ENCODE measurements around the gene MALSU1.

DNA sequence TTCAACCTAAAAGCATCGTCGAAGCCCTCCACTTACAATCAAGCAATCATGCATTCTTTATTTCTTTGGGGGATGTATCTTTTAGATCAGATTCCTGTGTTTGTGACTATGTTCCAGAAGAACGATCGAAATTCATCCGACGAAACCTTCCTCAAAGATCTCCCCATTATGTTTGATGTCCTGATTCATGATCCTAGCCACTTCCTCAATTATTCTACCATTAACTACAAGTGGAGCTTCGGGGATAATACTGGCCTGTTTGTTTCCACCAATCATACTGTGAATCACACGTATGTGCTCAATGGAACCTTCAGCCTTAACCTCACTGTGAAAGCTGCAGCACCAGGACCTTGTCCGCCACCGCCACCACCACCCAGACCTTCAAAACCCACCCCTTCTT lies 38.8 kb upstream of the MALSU1 start:
- TF ChIP-seq EZH2 (IDR thresholded peaks at IDR 0.05; ENCODE audit: borderline replicate concordance, low read length): no peak
- TF ChIP-seq, protein P1, sequence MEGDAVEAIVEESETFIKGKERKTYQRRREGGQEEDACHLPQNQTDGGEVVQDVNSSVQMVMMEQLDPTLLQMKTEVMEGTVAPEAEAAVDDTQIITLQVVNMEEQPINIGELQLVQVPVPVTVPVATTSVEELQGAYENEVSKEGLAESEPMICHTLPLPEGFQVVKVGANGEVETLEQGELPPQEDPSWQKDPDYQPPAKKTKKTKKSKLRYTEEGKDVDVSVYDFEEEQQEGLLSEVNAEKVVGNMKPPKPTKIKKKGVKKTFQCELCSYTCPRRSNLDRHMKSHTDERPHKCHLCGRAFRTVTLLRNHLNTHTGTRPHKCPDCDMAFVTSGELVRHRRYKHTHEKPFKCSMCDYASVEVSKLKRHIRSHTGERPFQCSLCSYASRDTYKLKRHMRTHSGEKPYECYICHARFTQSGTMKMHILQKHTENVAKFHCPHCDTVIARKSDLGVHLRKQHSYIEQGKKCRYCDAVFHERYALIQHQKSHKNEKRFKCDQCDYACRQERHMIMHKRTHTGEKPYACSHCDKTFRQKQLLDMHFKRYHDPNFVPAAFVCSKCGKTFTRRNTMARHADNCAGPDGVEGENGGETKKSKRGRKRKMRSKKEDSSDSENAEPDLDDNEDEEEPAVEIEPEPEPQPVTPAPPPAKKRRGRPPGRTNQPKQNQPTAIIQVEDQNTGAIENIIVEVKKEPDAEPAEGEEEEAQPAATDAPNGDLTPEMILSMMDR (IDR thresholded peaks at IDR 0.05; ENCODE audit: low read length): no peak
